GM12801 (cell line): ENCODE results near the gene SCN1B.

Source experiments
- TF ChIP-seq, protein P1 (sequence below): IDR thresholded peaks from one replicate; pipeline ENCODE4 v1.5.1; 2011; ENCODE audit warnings: control low read depth; ENCODE audit not compliant: insufficient read length; ENCODE audit errors: extremely low read depth

SCN1B gene

DNA sequence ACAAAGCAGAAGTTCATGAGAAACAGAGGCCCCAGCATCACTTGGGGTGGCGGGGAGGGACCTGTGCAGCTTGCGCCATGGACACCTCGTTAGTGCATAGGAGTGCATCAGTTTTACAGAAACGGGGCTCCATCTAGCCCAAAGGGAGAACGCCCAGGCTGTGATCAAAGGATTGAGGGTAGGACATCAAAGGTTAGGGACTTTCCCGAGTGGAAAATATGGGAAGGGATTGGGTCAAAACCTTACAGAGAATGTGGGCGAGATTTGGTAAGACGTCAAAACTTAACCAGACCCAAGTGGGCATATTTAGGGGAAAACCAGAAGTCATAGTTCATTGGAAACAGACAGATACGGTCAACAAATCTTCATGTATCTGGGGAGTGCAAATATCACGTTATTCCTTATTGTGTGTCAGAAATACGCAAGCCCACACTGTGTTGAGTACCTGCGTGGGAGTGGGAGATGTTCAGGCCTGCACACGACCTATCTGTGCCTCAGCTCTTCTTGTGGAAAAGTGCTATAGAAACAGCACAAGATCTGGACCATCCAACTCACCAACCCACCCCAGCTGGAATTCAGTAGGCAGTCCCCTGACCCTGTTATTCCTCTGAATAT, 39.6 kb upstream of the SCN1B start:
- TF ChIP-seq, protein P1, sequence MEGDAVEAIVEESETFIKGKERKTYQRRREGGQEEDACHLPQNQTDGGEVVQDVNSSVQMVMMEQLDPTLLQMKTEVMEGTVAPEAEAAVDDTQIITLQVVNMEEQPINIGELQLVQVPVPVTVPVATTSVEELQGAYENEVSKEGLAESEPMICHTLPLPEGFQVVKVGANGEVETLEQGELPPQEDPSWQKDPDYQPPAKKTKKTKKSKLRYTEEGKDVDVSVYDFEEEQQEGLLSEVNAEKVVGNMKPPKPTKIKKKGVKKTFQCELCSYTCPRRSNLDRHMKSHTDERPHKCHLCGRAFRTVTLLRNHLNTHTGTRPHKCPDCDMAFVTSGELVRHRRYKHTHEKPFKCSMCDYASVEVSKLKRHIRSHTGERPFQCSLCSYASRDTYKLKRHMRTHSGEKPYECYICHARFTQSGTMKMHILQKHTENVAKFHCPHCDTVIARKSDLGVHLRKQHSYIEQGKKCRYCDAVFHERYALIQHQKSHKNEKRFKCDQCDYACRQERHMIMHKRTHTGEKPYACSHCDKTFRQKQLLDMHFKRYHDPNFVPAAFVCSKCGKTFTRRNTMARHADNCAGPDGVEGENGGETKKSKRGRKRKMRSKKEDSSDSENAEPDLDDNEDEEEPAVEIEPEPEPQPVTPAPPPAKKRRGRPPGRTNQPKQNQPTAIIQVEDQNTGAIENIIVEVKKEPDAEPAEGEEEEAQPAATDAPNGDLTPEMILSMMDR: no peak

DNA sequence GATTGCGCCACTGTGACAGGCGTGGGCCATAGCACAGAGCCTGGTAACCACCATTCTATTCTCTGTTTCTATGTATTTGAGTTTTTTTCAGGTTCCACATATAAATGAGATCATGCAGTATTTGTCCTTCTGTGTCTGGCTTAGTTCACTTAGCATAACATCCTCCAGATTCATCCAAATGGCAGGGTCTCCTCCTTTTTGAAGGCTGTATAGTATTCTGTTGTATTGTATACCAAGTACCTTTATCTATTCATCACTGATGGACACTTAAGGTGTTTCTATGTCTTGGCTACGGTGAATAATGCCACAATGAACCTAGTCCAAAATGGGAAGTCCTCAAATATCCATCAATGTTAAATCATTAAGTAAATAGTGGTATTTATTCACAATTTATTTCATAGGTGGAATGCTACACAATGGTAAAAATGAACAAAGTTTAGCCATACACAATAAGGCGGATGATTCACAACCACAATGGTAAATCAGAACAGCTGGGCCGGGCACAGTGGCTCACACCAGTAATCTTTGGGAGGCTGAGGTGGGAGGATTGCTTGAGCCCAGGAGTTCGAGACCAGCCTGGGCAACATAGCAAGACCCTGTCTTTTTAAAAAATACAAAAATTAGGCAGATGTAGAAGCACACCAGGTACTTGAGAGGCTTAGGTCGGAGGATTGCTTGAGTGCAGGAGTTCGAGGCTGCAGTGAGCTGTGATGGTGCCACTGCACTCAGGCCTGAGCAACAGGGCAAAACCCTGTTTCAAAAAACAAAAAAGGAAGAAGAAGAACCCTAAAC, 38.5 kb upstream of the SCN1B start:
- TF ChIP-seq, protein P1: no peak

DNA sequence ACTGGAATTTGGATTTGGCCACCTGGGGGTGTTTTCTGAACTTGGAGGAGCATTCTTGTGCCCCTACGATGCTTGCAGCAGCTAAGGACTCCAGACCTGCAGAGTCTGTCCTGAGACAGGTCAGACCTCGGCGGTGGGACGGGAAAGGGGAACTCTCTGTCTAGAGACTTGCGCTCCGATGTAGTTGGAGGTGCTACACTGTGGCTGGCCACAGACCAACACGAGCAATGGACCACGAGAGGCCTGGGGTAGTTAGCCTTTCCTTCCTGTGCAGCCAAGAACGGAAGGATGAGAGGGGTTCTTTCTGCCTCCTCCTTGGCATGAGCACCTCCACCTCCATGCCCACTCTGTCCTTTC, 36.0 kb upstream of the SCN1B start:
- TF ChIP-seq, protein P1: no peak

DNA sequence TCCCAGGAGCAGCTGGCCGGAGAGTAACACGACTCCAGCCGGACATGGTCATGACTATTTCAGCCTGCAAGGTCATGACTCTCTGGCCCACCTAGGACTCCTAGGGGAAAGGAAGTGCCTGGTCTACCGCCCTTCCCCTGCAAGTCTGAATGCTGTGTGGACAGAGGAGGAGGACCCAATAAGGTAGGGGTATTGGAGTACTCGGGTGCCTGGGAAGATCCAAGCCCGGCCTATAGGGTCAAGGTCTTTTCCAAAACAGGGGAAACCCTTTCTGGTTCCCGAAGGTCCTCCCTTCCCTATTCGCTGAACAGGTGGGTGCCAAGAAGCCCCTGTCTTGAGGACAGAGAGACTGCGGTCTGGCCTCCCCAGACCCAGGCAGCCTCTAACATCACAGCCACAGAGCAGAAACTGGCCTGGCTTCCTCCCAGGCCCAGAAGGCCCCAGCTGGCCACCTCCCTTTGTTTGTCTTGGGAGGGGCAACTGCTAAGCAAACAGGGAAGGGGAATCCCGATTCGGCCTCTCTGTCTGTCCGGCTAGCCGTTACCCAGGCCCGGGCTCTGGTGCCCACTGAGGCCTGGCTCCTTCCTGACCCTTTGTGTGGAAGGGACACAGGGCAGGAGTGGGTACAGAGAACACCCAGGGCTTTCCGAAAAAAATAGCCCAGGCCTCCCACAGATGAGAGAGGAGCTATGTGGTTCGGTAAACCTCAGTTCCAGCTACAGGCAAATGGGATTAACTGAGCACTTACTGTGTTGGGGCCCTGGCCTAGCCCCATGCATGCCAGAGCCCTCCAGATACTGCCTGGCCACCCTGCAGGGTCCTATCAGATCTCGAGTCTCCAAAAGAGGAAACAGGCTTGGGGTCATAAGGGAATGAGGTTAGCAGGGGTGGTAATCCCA, 35.4 kb upstream of the SCN1B start:
- TF ChIP-seq, protein P1: no peak

DNA sequence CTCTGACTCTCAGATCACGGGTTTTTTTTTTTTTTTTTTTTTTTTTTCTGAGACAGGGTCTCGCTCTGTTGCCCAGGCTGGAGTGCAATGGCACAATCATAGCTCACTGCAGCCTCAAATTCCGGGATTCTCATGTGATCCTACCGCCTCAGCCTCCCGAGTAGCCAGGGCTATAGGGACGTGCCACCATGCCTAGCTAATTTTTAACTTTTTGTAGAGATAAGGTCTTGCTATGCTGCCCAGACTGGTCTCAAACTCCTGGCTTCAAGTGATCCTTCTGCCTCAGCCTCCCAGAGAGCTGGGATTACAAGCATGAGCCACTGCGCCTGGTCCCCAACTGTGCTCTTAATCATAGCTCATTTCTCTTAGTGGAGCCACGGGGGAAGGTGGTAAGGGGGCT, 34.7 kb upstream of the SCN1B start:
- TF ChIP-seq, protein P1: no peak

DNA sequence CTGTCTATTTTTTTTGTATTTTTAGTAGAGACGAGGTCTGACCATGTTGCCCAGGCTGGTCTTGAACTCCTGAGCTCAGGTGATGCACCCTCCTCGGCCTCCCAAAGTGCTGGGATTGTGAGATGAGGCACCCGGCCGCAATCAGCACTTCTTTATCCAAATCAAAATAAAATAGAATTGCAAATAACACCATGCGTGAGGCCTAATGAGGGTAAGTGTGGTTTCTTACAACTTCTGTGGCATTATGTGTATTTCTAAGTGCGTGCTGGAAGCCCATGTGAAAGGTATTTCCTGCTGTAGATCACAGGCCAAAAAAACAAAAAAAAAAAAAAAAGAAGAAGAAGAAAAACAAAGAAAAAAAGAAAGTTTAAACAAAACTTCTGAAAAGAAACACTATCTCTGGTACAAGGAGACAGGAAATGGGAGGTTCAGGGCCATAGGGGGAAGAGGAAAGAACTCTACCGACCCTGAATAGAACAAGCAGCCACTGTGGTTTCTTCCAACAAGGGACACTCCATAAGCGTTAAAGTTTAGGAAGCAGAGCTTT, 33.1 kb upstream of the SCN1B start:
- TF ChIP-seq, protein P1: no peak

- TF ChIP-seq, protein P1: no peak
These were observed 31.3 kb upstream of the SCN1B start for GRCh38 chr19:34998777-34999497.
